ENCODE measurements around the gene BBS5. TPM values are rescaled to one million over a fixed set of nuclear protein-coding genes. Genes with fewer than 3 reads are reported as not detected.

BBS5 gene
- total RNA-seq, 4 donors from 2014 or later: 6.9 to 16.2 (median 8.6) TPM

GRCh38 chr2:169464466-169464865 lies 14.8 kb upstream of the BBS5 start:
- no peak for TF ChIP-seq EP300 (IDR thresholded peaks at IDR 0.05)
- TF ChIP-seq POLR2AphosphoS5 (IDR thresholded peaks at IDR 0.05): no peak
- TF ChIP-seq, protein P1, sequence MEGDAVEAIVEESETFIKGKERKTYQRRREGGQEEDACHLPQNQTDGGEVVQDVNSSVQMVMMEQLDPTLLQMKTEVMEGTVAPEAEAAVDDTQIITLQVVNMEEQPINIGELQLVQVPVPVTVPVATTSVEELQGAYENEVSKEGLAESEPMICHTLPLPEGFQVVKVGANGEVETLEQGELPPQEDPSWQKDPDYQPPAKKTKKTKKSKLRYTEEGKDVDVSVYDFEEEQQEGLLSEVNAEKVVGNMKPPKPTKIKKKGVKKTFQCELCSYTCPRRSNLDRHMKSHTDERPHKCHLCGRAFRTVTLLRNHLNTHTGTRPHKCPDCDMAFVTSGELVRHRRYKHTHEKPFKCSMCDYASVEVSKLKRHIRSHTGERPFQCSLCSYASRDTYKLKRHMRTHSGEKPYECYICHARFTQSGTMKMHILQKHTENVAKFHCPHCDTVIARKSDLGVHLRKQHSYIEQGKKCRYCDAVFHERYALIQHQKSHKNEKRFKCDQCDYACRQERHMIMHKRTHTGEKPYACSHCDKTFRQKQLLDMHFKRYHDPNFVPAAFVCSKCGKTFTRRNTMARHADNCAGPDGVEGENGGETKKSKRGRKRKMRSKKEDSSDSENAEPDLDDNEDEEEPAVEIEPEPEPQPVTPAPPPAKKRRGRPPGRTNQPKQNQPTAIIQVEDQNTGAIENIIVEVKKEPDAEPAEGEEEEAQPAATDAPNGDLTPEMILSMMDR (IDR thresholded peaks at IDR 0.05): no peak
- WGBS, 2 donors (ENCODE audit: low coverage in 1 of 2): 91 to 100% methylated on average over 1 of the region's 1 CpG
- peaks cover 0 to 15% (median 0%) of the 10 kb centered on the region in 3 donors for H3K4me1 ChIP-seq
- no peak overlapping the region for H3K27ac ChIP-seq
- H3K27me3 ChIP-seq: no peaks in the 10 kb centered on the region
- ATAC-seq: no peak
- no peaks in the 10 kb centered on the region for H3K9me3 ChIP-seq
- H3K4me3 ChIP-seq: no peak overlapping the region
- H3K36me3 ChIP-seq: no peaks in the 10 kb centered on the region

GRCh38 chr2:169464882-169465281 lies 14.4 kb upstream of the BBS5 start:
- ATAC-seq: no peak
- WGBS, 2 donors (ENCODE audit: low coverage in 1 of 2): 35 to 48% methylated on average over 2 of the region's 2 CpGs
- H3K4me3 ChIP-seq: no peak overlapping the region

GRCh38 chr2:169468841-169469240 lies 10.5 kb upstream of the BBS5 start:
- H3K4me3 ChIP-seq: no peak overlapping the region
- no peaks in the 10 kb centered on the region for H3K36me3 ChIP-seq
- no peak overlapping the region for H3K27ac ChIP-seq
- 100% methylated on average over 1 of the region's 1 CpG for WGBS, 2 donors (ENCODE audit: low coverage in 1 of 2)
- TF ChIP-seq EP300 (IDR thresholded peaks at IDR 0.05) (no peak), POLR2AphosphoS5 (IDR thresholded peaks at IDR 0.05) (no peak), POLR2A (IDR thresholded peaks at IDR 0.05) (no peak)
- TF ChIP-seq, protein P1 (IDR thresholded peaks at IDR 0.05): no peak
- no peaks in the 10 kb centered on the region for H3K27me3 ChIP-seq
- peaks cover 0 to 4% (median 0%) of the 10 kb centered on the region in 3 donors for H3K4me1 ChIP-seq
- H3K9me3 ChIP-seq: no peaks in the 10 kb centered on the region
- ATAC-seq: no peak

More at GRCh38 chr2:169464882-169465281, 14.4 kb upstream of the BBS5 start:
- no peak for TF ChIP-seq EP300 (IDR thresholded peaks at IDR 0.05)
- TF ChIP-seq POLR2AphosphoS5 (IDR thresholded peaks at IDR 0.05): no peak
- TF ChIP-seq, protein P1 (IDR thresholded peaks at IDR 0.05): no peak
- no peak for TF ChIP-seq POLR2A (IDR thresholded peaks at IDR 0.05)
- H3K9me3 ChIP-seq: no peaks in the 10 kb centered on the region
- H3K4me1 ChIP-seq: peaks cover 0 to 15% (median 0%) of the 10 kb centered on the region in 3 donors
- no peaks in the 10 kb centered on the region for H3K36me3 ChIP-seq
- no peaks in the 10 kb centered on the region for H3K27me3 ChIP-seq
- H3K27ac ChIP-seq: no peak overlapping the region

GRCh38 chr2:169469952-169470572 lies 9.2 kb upstream of the BBS5 start:
- no peak for TF ChIP-seq POLR2A (IDR thresholded peaks at IDR 0.05)
- no peak for TF ChIP-seq EP300 (IDR thresholded peaks at IDR 0.05)
- no peak for TF ChIP-seq POLR2AphosphoS5 (IDR thresholded peaks at IDR 0.05)
- TF ChIP-seq, protein P1 (IDR thresholded peaks at IDR 0.05): no peak
- Histone ChIP-seq H3K9me3 (no peaks in the 10 kb centered on the region), H3K36me3 (no peaks in the 10 kb centered on the region), H3K4me3 (no peak overlapping the region), H3K27ac (no peak overlapping the region), H3K27me3 (no peaks in the 10 kb centered on the region), H3K4me1 (no peaks in the 10 kb centered on the region)
- WGBS, 2 donors (ENCODE audit: low coverage in 1 of 2): 40 to 74% methylated on average over 2 to 3 of the region's 3 CpGs
- no peak for ATAC-seq

DNA sequence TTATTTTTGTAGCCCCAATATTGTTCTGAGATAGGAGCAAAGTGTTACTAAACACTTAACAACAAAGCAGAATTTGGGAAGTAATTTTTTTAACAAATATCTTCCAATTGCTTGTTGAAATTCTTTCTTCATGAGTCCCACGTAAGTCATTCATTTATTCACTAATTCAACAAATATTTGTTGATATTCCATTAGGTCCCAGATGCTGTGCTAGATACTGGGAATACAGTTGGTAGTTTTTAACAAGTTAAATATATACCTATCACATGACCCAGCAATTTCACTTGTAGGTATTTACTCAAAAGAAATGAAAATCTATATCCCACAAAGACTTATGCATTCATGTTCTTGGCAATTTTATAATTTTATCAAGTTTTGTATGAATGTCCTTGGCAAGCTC lies 7.0 kb upstream of the BBS5 start:
- Histone ChIP-seq H3K9me3 (no peaks in the 10 kb centered on the region), H3K27ac (no peak overlapping the region), H3K36me3 (no peaks in the 10 kb centered on the region), H3K4me1 (no peaks in the 10 kb centered on the region), H3K4me3 (no peak overlapping the region), H3K27me3 (no peaks in the 10 kb centered on the region)
- 61 to 67% methylated on average over 1 of the region's 1 CpG for WGBS, 2 donors (ENCODE audit: low coverage in 1 of 2)
- no peak for ATAC-seq
- TF ChIP-seq EP300 (IDR thresholded peaks at IDR 0.05) (no peak), POLR2A (IDR thresholded peaks at IDR 0.05) (no peak), POLR2AphosphoS5 (IDR thresholded peaks at IDR 0.05) (no peak)
- TF ChIP-seq, protein P1 (IDR thresholded peaks at IDR 0.05): no peak
